Right lung (tissue), 5 donors: Measurements from ENCODE around the gene CA10. TPM values are rescaled to one million over a fixed set of nuclear protein-coding genes. Genes with fewer than 3 reads are reported as not detected.

ENCODE experiments used
- DNase-seq, 2 donors: peaks; one replicate each; pipeline ENCODE4 v3.0.0-alpha.2; 2013
- polyA plus RNA-seq, 5 donors: library from polyadenylated mRNA; unstranded; fragments of 120-200 nt; gene quantifications; one replicate each; pipeline versions ENCODE4 v1.2.1 to v1.2.3, GENCODE V29; 2013; ENCODE audit warnings: inconsistent platforms in 1 of 5, low replicate concordance in 1 of 5; ENCODE audit not compliant: insufficient read length in 5 of 5, insufficient read depth in 1 of 5

CA10 gene
- polyA plus RNA-seq, 5 donors, result 0.04 to 0.19 (median 0.17) TPM; not detected in 2

DNA sequence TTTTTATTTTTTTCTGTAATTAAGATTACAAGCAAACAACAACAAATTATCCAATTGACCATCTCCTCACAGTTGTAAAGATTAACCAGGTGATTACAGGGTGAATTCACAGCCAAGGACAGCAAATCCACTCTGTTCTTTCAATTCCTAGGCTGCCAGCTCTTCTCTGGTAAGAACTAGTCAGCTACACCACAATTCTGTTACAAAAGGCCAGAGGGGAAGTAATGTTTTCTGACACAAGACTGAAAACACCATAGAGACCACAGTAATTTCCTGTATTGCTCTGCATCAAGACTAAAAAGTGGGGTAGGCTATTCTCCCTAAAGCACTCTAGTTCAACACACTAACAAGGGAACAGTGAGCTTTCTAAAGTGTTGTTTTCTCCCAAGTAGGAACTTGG is 10.6 kb downstream of the CA10 start:
- no peak for DNase-seq

DNA sequence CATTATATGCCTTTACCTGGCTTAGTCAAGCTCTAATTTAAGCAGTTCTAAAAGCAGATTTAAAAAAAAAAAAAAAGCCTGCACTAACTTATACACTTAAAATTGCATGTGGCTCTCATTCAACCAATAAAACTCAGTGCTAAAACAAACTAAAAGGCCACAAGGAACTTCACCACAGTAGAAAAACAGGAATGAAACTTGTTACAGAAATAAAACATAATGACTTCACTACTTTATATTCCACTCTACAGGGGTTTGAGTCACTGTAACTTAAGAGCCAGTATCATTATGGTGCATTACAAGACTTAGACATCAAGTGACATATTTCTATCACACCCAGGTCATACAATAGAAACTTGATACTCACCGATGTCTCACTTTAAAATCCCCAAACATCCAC is 11.1 kb downstream of the CA10 start:
- no peak for DNase-seq

DNA sequence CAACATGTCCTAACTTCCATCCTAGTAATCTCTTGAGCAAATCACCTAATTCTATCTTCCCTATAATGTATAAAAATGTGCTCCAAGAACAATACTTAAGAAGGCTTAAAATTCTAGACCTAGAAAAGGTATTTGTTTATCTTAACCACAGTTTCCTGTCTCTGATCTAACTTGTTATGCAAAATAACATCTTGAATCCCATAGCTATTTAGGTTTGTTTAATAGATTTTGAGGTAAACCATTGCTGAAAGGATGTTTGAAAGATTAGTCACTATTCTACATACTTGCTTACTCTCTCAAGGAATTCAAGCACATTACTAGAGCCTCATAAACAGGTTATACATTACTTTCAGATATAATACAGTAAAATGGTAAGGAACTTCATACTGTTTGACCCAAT is 13.0 kb downstream of the CA10 start:
- DNase-seq, result no peak

DNA sequence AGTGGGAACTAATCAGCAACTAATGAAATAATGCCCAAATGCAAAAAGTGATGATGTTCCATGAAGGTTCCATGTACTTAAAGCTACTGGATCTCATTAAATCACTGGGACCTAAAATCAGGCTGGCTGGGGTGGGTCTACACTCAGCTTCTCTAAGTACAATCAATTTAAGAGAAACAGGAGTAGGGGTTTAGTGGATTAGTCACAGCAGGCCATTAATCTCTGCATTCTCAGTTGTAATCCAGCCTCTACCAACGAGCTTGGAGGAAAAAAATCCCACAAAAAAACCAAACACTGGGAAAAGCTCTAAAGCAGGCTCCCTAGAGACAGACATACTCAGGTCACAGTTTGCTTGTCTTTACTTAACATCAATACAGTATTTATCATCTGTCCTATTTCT is 15.0 kb downstream of the CA10 start:
- DNase-seq, result no peak

DNA sequence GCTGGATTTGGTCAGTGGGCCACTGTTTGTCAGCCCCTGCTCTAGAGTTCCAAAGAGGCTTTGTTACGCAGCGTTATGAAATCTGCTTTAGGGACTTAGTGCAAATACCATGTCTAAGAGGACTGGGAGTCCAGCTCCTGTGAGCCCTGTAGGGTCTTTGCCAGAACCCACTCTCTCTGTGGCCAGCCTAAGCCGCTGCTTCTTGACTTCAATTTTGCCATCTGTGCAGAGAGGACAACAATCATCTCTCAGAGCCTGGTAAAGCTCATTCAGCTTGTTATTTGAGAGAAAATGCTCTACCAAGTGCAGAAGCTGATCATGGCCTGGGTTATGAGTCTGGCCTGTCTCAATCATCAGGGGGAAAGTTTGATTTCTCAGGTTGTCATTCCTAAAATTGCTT is 17.9 kb downstream of the CA10 start:
- DNase-seq, result no peak

DNA sequence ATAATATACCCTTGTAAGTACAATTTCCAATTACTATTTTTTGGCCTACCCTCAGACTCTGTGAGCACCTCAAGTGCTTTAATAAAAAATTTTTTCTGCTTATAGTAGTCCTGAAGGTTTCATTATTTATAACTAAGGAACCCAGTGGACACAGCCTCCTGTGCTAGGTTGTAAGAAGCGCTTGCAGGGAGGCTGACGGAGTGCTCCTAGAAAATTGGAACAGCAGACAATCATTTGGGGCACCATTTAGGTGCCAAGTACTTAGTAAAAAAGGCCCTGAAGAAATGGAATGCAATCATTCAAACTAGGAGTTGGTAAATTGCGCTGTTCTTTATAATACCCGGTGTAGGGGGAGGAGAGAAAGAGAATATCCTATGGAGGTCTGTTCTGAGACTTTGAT is 19.8 kb downstream of the CA10 start:
- no peak for DNase-seq

DNA sequence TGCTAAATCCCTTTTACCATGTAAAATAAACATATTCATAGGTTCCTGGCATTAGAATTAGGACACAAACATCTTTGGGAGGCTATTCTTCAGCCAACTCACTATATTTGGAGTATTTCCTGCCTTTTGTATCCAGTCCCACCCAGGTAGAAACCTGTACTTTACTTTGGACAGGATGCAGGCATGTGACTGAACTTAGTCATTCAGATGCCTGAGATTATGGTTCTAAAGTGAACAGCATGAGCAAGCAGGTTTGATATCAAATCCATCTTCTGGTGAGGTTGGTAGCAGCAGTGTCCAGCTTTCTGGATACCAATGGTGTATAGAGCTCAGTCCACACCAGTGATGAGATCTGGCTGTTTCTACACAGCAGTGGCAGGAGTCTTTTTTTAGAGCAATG is 20.2 kb downstream of the CA10 start:
- no peak for DNase-seq

DNA sequence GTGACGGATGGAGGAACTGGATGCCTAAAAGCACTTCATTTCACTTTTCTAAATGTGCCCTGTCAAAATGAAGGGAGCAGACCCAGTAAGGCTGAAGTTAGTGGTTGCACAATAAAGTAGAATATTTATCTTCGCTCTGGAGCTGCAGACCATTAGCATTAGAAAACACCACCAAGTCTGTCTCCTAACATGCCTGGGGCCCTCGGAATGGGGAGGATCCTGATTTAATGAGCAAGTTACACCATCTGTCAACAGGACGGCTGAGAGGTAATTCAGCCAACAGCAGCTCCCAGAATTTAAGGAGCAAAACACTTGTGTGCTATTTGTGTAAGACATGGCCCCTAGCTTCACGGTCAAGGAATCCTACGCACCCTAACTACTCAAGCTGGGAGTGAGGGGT is 22.3 kb downstream of the CA10 start:
- DNase-seq, result no peak

DNA sequence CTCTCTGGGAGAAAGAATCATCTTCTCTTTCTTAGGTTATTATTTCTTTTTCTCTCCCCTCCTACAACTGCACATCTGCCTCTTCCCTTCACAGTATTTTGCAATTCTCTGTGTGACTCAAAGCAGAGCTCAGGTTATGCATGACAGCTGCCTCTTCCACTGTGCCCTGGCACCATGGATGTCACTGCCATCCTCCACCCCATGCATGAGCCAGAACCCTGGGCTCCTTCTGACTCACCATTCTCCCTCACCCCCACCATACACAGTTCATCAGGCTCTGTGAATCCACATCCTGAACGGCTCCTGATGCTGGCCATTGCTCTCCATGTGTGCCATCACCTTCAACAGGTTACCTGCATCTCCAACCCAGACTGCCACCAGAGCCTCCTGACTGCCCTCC is 23.9 kb downstream of the CA10 start:
- no peak for DNase-seq

DNA sequence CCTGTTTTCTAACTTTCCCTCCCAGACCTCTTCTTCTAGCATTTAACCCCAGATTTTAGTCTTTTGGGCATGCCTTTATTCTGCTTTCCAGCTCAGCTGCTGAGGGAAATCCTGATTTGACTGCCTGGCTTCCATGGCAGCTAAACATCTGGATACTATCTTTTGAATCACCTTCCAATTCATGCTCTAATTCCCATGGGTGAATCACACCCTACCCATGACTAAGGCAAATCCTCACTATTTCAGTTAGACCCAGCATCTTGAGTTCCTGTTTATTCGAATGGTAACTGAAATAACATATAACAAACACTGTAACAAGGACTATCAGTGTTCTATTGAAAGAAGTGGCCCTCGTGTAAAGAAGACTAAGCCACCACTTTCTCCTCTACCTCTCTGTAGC is 29.8 kb downstream of the CA10 start:
- no peak for DNase-seq

DNA sequence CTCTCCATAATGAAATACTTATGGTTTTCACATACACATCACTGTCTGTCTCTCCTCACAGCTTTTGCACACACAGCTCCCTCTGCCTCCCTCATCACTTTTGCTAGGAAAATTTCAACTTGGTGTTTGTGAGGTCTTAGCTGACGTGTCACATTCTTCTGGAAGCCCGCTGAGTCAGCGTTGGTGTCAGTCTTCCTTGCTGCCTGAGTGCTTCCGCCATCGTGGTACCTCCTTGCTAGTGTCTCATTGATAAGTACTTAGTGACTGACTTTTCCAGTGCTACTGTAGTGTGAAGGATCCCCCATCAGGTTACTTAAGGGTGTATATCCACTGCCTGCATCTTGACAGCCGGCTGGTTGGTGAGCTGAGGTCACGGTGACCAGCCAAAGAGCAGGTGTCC is 33.5 kb downstream of the CA10 start:
- DNase-seq, result no peak

DNA sequence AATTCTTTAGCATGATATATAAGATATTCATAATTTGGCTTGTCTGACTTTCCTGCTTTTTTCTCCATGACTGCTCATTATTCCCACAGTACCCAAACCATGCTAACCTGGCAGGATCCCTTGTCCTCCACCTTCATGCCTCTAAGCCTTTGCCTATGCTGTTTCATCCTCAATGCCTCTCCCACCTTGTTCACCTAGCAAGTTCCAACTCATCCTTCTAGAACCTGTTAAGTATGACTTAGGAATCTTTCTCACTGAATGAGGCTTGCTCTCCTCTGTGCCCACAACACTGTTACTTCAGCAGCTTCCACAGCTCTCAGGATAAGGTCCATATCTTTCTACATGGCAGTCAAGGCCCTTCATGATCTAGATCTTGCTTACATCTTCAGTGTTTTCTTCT is 34.0 kb downstream of the CA10 start:
- DNase-seq, result no peak

DNA sequence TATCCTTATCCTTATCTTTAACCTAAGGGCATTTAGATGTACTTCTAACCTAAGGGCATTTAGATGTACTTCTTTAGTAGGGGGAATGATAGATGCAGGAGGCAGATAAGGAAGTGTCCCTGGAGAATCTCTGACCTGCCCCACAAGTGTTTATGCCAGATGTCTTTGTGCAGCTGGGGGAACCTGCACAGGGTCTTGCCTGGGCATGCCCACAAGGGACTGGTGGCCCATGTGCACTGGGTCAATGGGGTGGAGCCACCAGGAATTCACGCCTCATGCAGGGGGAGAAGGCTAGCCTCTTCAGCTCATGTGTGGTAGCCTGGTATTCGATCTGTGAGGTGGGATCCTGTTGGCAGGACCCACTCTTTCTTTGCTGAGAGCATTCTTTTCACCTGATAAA is 38.0 kb downstream of the CA10 start:
- no peak for DNase-seq

DNA sequence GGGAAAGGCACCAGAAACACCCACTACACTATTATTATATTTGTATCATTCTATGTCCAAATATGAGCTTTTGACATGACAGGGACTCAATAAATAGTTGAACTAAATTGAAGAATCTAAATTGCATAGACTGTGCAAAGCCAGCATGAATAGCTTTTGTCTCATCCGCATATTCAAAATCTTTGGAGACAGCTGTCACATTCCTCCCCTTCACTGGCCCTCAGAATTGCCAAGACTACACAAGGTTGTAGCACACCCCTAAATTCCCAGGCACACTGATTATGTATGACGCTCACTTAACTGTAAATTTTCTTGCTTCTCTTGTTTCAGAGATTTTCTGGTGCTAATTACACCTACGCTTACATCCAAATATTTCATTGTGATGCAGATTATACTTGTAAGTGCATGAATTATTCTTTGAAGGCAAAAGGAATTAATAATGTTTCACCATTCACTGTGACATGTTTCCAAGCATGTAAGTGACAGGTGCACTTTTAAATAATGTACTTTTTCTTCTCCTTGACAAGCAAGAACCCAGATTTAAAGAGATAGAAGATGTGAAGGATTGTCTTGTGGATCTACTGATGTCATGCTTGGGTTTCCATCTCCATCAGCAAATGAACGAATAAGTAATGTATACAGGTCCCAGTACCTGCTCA is 47.5 kb downstream of the CA10 start:
- DNase-seq, result no peak

DNA sequence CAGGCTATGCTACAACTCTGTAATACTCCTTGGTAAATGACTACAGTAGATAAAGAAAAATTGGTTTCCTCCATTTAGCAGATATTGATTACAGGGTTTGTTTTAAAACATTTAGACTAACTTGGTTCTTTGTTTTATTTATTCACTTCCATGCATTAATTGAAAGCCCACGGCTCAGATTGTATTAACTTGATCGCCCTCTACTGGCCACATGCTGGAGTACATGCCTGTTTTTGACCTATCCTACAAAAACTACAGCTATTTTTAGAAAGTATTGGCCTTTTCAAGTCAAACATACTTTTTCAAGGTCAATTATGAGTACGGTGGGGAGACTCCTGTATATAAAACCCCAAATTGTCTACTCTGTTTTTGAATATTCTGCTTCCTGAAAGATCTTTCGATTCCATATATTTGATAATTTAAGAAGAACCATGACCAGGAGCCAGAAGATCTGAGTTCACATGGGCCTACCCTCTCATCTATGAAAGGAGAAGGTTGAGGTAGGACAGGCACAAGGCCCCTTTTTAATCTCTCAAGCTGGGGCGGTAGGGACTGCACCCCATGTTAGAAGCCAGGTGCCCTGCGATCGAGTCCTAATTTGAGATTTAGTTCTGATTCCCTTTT is 51.8 kb downstream of the CA10 start:
- peak; percentile 15 to 28 for DNase-seq

DNA sequence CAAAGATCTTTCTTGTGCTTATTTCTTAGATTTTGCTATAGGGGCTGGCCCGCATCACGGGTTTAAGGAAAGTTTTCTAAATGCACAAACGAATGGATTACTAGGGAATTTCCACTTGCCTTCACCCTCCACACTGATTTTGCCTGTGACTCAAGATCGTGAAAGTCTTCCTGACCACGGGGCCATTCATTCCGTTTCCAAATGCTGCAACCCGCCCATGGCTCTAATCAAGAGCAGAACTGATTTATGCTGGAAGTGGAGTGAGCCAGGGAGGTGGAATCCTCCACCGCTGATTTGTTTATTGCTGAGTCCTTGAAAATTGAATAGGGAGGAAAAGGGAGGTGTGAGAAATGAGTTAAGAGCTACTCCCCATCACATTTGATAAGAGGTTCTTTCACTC is 52.4 kb downstream of the CA10 start:
- DNase-seq, result no peak

DNA sequence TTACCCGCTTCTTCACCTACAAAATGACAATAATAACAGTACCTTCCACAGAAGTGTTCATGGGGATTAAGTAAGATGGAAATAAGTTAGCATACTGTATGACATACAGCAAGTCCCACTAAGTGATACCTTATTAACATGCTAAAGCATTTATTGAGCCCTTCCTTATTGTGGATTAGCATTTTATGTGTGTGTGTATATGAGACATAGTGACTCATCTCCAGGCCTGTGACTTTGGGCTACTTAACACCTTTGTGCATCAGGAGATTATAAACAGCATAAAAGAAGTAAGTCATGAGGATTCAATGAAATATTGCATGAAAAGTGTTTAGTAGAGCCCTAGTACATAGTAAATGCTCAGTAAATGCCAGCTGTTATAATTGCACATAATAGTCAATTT is 52.9 kb downstream of the CA10 start:
- DNase-seq, result no peak

DNA sequence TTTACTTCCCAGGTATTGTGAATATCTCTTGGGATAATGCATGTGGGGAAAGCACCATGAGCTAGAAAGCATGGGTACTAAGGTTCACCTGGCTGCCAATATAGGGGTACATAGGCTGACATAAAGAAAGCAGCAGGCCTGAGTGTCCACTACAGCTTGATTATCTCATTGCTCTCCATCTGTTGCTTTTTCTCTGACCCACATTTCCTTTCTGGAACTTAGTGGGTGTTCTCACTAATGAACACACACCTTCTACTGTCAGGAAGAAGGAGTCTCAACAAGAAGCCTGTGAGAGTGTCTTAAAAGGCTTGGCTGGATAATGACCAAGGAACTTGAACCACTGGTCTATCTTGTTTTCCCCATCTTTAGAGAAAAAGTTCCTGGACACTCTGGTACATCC is 62.5 kb downstream of the CA10 start:
- DNase-seq, result no peak

DNA sequence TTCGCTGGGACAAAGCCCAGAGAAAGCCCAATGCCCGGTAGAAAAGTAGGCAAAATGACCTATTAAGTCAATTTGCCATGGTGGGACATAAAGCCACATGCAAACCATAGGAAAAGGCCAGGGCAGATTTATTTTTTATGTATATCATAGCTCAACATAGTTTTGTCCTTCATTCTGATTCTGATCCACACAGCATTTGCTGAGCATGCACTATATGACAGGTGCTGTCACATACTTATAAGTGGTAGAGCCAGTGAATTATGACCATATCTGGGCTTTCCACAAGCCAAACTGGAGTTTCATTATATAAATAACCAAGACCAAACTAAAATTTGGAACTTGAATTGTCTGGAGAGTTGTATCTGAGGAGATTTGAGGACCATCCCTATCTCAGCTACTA is 74.3 kb downstream of the CA10 start:
- no peak for DNase-seq

DNA sequence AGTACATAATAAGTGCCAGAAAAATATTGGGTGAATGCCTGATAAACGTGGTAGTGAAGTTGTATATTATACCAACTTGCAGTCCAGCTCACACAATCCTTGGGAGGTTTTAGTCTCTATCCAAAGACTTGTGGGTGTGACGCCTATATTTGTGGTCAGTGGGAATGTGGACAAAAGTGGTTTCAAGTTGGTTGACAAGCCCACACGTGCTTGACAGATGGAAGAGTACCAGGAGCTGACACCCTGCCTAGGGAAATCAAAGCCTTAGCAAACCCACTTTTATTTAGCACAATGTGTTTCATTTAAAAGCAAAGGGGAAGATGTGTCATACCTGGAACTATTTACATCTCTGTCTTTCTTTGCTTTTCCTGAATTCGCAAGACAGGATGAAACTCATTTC is 79.0 kb downstream of the CA10 start:
- DNase-seq, result no peak

DNA sequence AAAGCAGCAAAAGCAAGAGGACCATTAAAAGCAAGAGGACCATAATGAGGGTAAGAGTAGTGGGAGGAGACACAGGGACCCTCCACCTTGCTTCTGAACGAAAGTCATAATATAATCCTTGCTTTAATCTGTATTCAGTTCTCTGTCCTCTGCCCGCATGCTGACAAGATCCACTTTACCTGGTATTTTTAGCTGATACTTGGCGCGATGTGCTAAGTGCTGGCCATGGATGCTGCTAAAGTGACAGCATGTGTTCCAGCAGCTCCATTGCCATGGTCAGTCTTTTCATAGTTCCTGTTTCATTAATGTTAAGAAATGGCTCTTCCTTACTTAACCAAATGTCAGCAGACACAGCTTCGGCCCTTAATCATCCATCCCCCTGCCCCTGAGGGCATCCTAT is 86.8 kb downstream of the CA10 start:
- DNase-seq, result no peak

DNA sequence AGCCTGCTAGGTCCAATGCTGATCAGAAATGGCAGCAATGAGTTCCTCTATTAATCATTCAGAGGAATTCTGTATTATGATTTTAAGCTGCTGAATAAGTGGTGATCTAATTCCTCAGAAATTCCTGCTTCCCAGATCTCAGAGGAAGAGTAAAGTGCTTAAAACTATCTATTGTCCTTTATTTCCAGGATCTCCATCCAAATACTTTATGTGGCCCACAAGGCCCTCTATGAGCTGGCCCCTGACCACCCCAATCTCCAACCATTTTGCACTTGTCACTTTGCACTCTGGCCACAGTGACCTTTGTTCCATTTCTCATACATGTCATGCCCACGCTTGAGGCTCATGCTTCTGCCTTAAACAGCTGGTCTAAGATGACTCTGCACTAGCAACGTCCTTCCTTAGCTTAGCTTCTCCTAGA is 93.7 kb downstream of the CA10 start:
- no peak for DNase-seq

DNA sequence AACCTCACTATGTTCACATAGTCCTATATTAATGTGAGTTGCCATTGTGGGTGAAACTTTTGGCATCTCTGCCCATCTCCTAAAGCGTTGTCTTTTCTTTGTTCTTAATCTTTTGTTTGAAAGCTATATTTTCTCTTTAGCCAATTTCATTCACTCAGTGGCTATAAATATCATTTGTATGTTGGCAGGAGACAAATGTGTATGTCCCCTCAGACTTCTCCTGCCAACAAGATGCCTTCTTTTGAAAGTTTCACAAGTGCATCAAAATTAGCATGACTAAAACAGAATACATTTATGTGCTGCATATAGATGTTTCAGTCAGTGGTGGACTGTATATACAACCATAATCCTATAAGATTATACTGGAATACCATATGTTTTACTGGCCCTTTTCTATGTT is 109.0 kb downstream of the CA10 start:
- no peak for DNase-seq

DNA sequence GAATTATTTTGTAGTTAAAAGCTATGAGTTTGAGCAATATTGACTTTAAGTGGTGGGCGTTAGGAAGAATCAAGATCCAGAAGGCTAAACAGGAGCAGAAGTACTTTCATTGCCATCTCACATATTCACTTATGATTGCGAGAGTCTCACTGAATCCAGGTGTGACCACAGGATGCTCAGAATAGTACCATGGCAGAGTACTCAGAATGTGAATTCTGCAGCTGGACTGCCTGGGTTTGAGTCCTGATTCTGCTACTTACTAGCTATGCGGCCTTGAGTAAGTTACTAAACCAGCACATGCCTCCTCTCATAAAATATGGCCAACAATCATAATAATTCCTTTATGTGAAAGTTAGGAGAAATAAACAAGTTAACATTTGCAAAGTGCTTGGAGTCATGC is 109.5 kb downstream of the CA10 start:
- no peak for DNase-seq
